ENCODE data around the gene GREM2.

GREM2 gene

GRCh38 chr1:240609527-240610060 lies 2.4 kb downstream of the GREM2 start:
- no peak for DNase-seq

- DNase-seq = no peak
Observed at GRCh38 chr1:240608707-240609106, 3.2 kb downstream of the GREM2 start.

- no peak for DNase-seq
Observed at GRCh38 chr1:240607006-240607405, 4.9 kb downstream of the GREM2 start.

GRCh38 chr1:240602189-240602588 lies 9.8 kb downstream of the GREM2 start:
- DNase-seq = no peak

GRCh38 chr1:240599830-240600229 lies 12.1 kb downstream of the GREM2 start:
- no peak for DNase-seq

GRCh38 chr1:240599299-240599698 lies 12.7 kb downstream of the GREM2 start:
- no peak for DNase-seq

- no peak for DNase-seq
Observed at GRCh38 chr1:240598216-240599001, 13.5 kb downstream of the GREM2 start.

GRCh38 chr1:240597153-240597745 lies 14.7 kb downstream of the GREM2 start:
- no peak for DNase-seq

GRCh38 chr1:240595476-240595875 lies 16.5 kb downstream of the GREM2 start:
- no peak for DNase-seq

GRCh38 chr1:240591564-240591963 lies 20.4 kb downstream of the GREM2 start:
- DNase-seq = no peak

GRCh38 chr1:240591078-240591477 lies 20.9 kb downstream of the GREM2 start:
- DNase-seq = no peak

- no peak for DNase-seq
Observed at GRCh38 chr1:240589585-240590110, 22.3 kb downstream of the GREM2 start.

GRCh38 chr1:240586006-240586405 lies 25.9 kb downstream of the GREM2 start:
- DNase-seq = no peak

- DNase-seq = no peak
Observed at GRCh38 chr1:240582953-240583352, 29.0 kb downstream of the GREM2 start.

- no peak for DNase-seq
Observed at GRCh38 chr1:240579511-240579910, 32.4 kb downstream of the GREM2 start.

GRCh38 chr1:240577095-240577494 lies 34.9 kb downstream of the GREM2 start:
- no peak for DNase-seq

GRCh38 chr1:240575981-240576662 lies 35.8 kb downstream of the GREM2 start:
- DNase-seq = no peak

- DNase-seq = no peak
Observed at GRCh38 chr1:240572328-240572727, 39.6 kb downstream of the GREM2 start.

GRCh38 chr1:240571782-240572181 lies 40.2 kb downstream of the GREM2 start:
- DNase-seq = no peak

- DNase-seq = no peak
Observed at GRCh38 chr1:240567066-240567465, 44.9 kb downstream of the GREM2 start.

- no peak for DNase-seq
Observed at GRCh38 chr1:240562779-240563178, 49.2 kb downstream of the GREM2 start.

GRCh38 chr1:240562111-240562590 lies 49.8 kb downstream of the GREM2 start:
- DNase-seq = no peak

GRCh38 chr1:240559781-240560180 lies 52.2 kb downstream of the GREM2 start:
- DNase-seq = no peak

Data from stimulated activated CD4-positive, alpha-beta T cell treated with anti-CD3 and anti-CD28 coated beads, Interleukin-2, amount 100 ng/mL, for 24 hours (primary cell).